GM18498 (cell line): Measurements from ENCODE around the gene SEPTIN10.

Experiments
- ATAC-seq: cut with Tn5 transposase; IDR thresholded peaks from one replicate; pipeline ENCODE4 v1.9.1; 2021; ENCODE audit warnings: mild to moderate bottlenecking, moderate library complexity; ENCODE audit not compliant: unreplicated experiment

The SEPTIN10 gene

GRCh38 chr2:109501461-109501860 is 112.3 kb downstream of the SEPTIN10 start:
- ATAC-seq, result no peak

- no peak for ATAC-seq
Observed at GRCh38 chr2:109500910-109501309, 112.9 kb downstream of the SEPTIN10 start.

GRCh38 chr2:109499566-109499965 is 114.2 kb downstream of the SEPTIN10 start:
- no peak for ATAC-seq

- ATAC-seq, result no peak
Observed at GRCh38 chr2:109498906-109499305, 114.9 kb downstream of the SEPTIN10 start.

GRCh38 chr2:109497911-109498870 is 115.6 kb downstream of the SEPTIN10 start:
- no peak for ATAC-seq

GRCh38 chr2:109497463-109497862 is 116.3 kb downstream of the SEPTIN10 start:
- no peak for ATAC-seq

- ATAC-seq, result no peak
Observed at GRCh38 chr2:109494351-109494750, 119.4 kb downstream of the SEPTIN10 start.

- no peak for ATAC-seq
Observed at GRCh38 chr2:109493176-109493935, 120.4 kb downstream of the SEPTIN10 start.
